AG10803 (cell line): Measurements from ENCODE around the gene FN3K.

Source experiments
- DNase-seq: peaks from one replicate; pipeline ENCODE4 v3.0.0; 2010; ENCODE audit warnings: low read depth
- H3K4me3 ChIP-seq: 2 replicates; pipeline ENCODE4 v1.5.1; 2011; ENCODE audit warnings: mild to moderate bottlenecking, low read length, control low read depth
- TF ChIP-seq, protein P1 (sequence below): conservative IDR thresholded peaks from 2 replicates; pipeline ENCODE4 v1.5.1; 2011; ENCODE audit warnings: mild to moderate bottlenecking, low read length, control low read depth, inconsistent platforms

Gene FN3K

DNA sequence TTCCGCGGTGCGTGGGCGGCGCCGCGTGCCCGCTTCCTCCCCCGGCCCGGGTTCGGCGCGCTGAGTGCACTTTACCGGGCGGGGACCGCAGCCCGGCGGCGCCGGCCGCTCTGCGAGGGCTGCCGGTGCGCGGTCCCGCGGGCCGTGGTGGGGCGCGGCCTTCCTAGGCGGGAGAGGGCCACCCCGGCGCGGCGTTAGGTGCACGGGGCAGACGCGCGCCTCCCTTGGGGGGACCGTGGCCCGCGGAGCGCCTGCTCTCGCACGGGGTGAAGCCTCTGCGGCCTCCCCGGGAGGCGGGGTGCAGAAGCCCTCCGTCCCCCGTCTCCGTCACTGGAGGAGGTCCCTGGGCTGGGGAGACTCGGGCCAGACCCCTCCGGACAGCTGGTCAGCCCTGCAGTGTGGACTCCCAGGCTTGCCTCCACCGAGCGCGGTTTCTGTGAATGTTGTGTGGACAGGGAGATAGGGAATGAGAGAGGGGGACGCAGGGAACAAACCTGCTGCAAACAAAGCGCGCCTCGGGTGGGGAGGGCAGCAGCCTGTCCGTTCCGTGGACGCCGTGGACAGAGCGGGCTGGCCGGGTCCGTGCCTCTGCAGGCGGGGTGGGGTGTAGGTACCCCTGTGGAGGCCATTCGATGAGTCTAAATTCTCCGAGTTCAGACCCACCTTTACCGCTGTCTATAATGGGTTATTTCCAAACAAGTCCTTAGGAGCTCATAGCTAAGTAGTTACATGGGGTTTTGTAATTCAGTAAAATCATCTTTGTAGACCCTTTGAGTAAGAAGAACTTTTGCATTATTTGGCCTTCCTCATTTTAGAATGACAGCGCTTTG, 17.2 kb downstream of the FN3K start:
- H3K4me3 ChIP-seq: peak overlapping the region; percentile 79
- no peak for DNase-seq
- TF ChIP-seq, protein P1, sequence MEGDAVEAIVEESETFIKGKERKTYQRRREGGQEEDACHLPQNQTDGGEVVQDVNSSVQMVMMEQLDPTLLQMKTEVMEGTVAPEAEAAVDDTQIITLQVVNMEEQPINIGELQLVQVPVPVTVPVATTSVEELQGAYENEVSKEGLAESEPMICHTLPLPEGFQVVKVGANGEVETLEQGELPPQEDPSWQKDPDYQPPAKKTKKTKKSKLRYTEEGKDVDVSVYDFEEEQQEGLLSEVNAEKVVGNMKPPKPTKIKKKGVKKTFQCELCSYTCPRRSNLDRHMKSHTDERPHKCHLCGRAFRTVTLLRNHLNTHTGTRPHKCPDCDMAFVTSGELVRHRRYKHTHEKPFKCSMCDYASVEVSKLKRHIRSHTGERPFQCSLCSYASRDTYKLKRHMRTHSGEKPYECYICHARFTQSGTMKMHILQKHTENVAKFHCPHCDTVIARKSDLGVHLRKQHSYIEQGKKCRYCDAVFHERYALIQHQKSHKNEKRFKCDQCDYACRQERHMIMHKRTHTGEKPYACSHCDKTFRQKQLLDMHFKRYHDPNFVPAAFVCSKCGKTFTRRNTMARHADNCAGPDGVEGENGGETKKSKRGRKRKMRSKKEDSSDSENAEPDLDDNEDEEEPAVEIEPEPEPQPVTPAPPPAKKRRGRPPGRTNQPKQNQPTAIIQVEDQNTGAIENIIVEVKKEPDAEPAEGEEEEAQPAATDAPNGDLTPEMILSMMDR: no peak

DNA sequence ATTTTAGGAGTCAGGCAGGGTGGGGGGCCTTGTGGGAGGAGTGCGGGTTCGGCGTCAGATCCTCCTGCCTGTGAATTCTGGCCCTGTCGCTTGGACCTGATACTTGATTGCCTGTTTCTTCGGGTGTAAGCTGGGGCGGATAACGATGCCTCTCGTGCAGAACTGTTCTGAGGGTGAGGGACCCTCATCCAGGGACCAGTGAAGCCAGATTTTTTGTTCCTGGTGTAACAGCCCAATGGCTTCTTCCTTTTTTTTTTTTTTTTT, 17.7 kb downstream of the FN3K start:
- DNase-seq: no peak
- H3K4me3 ChIP-seq: peak overlapping the region; percentile 79
- TF ChIP-seq, protein P1: no peak

DNA sequence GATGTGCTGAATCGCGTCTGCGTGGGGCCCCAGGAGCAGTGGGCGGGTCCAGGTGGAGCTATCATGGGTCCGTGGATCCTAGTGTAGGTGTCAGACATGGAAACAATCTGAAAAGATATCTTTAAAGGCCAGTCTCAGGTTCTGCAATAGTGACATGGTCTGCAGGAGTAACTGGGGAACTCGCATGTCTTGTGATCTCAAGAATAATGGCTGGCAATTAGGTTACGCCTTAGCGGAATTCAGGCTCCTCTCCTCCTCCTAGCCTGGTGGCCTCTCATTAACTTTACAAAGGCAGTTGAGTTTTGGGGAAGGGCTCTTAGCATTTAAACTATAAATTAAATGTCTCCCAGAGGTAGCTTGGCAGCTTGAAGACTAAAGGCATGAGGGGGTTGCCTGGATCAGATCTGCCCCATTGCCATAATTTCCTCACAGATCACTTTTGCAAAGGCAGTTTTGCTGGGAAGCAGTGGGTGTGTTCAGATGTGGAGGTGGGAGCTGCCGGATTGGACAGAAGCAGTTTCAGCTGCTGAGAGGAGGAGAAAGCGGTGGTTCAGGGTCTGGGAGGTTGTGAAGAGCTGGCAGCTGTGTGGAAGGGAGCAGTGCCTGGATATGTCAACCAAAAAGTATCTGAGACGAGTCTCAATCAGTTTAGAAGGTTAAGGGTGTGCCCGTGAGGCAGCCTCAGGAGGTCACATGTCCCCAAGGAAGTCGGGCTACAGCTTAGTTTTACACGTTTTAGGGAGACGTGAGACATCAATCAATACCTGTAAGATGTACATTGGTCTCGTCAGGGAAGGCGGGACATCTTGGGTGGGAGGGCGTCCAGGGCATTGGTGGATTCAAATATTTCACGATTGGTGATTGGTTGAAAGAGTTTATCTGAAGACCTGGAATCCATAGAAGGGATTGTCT, 19.1 kb downstream of the FN3K start:
- TF ChIP-seq, protein P1: no peak
- H3K4me3 ChIP-seq: no peak overlapping the region
- no peak for DNase-seq

DNA sequence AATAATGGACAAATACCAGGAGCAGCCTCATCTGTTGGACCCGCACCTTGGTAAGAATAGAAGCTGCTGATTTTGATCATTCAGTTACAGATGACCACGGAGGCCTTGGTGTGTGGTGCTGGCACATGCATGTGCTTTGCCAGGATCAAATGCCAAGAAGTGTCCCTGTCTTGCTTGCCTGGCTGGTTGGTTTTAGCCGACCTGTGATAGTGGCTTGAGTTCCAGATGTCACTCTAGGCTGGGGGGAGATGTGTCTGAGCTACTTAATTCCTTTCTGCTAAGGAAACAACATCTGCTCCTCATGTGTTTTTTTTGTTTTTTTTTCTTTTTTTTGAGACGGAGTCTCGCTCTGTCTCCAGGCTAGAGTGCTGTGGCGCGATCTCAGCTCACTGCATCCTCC, 20.8 kb downstream of the FN3K start:
- DNase-seq: no peak
- TF ChIP-seq, protein P1: no peak
- H3K4me3 ChIP-seq: no peak overlapping the region

DNA sequence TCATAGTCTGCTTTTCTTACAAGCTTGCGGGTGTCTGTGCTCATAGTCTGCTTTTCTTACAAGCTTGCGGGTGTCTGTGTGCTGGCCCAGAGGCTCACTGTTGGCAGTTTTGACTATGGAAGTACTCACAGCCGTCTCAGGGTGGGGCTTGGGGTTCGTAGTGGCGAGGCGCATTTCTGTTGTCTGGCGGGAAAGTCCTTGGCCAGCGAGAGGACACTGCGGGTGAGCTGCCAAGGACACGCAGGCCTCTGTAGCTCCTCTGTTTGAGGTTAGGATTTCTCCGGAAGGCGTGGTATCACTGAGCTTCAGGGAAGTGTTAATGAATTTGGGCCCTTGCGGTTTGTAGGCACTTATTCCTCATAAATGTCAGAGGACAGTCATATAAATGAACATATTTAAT, 30.0 kb downstream of the FN3K start:
- DNase-seq: no peak
- TF ChIP-seq, protein P1: no peak
- no peak overlapping the region for H3K4me3 ChIP-seq

DNA sequence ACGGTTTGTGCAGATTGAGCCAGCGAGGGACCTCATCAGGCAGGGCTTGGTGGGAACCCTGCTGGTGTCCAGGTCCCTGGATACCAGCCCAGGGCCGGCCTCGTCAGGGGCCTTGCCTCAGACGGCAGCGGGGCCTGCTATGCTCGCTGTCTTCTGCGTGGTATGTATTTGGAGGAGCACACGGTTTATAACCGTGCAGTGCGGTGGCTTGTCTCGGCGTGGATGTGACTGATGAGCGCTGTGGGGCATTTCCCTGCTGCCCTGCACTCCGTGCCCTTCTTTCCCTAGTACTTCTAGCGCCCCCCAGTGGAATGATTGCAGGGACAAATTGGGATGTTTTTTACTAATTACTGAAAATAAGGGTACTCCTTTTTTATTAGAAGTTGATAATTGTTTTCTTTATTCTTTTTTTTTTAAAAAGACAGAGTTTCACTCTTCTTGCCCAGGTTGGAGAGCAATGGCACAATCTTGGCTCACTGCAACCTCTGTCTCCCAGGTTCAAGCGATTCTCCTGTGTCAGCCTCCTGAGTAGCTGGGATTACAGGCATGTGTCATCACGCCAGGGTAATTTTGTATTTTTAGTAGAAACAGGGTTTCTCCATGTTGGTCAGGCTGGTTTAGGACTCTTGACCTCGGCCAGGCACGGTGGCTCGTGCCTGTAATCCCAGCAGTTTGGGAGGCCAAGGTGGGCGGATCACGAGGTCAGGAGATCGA, 31.8 kb downstream of the FN3K start:
- peak; percentile 42 for DNase-seq
- TF ChIP-seq, protein P1: peak; percentile 63
- no peak overlapping the region for H3K4me3 ChIP-seq
